ENCODE measurements around the gene PADI2.

PADI2 gene

DNA sequence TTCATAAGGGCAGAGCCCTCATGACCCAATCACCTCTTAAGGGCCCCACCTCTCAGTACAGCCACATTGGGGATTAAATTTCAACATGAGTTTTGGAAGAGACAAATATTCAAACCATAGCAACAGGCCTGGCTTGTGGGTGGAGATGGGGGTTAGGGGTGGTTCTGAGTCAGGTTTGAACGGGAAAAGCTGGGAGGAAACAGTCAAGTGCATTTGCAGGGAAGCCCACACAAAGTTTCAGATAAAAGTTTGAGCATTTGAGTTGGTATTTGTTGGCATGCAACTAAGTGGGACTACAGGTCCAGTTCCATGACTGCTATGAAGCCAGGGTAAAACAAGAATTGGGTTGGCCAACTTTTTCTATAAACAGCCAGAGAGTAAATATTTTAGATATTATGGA lies 21.0 kb upstream of the PADI2 start:
- in situ Hi-C loops (cut with MboI; ENCODE audit: low sequenced_read_pairs), result no loop called here

DNA sequence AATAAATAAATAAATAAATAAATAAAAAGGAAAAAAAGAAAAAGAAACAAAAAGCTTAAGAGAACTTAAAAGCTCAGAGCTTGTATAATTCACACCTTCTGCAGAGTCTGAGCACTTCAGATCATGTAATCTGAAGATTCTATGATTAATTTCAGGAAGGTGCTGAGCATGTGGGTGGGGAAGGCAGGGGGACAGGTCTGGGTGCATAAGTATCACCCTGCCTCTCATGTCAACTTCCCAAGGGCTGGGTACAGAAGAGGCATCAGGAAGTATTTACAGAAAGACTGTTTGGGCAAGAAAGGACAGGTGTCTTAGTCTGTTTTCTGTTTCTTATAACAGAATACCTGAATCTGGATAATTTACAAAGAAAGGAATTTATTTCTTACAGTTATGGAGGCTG lies 20.4 kb upstream of the PADI2 start:
- in situ Hi-C loops (cut with MboI; ENCODE audit: low sequenced_read_pairs), result no loop called here

DNA sequence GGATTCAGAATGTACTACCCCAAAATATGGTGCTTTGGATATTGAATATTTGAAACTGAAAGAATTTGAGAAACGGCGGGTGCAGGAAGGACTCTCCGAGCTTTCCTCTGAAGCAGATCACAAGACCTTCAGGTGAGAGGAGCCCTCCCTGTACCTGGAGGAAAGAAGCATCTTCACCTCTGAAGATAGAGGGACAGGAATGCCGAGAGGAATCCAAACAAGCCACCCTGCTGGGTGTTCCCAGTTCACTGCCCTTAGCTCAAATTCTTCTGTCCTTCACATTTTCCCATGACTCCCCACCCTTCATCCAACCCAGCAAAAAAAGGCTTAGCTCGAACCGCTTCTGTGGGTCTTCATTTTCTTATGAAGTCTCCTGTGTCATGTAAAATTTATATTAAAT lies 18.2 kb upstream of the PADI2 start:
- in situ Hi-C loops (cut with MboI; ENCODE audit: low sequenced_read_pairs), result no loop called here

DNA sequence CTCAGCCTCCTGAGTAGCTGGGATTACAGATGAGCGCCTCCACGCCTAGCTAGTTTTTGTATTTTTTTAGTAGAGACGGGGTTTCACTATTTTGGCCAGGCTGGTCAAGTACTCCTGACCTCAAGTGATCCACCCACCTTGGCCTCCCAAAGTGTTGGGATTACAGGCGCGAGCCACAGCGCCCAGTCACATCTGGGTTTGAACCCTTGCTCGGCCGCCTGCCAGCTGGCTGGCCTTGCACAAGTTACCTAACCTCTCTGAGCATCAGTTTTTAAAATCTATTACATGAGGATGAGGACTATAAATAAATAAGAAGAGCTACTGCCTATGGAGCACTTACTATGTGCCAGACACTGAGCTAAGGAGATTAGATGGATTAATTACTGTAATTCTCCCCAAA lies 17.7 kb upstream of the PADI2 start:
- in situ Hi-C loops (cut with MboI; ENCODE audit: low sequenced_read_pairs), result no loop called here

DNA sequence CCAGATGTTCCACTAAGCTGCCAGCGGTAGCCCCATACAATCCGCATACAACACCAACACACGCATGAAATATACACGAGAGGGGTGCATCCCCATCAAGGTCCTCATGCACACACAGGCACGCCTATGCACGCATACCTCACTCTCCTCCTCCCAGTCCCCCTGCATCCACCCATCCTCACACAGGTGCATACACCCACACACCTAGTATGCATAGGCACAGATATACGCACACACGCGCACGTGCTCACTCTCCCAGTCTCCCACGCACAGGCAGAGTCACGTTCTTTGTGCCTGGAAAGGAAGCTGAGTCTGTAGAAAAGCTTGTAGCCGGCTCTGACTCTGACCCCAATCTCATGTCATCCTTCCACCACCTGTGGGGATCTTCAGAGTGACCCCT lies 16.9 kb upstream of the PADI2 start:
- in situ Hi-C loops (cut with MboI; ENCODE audit: low sequenced_read_pairs), result no loop called here

DNA sequence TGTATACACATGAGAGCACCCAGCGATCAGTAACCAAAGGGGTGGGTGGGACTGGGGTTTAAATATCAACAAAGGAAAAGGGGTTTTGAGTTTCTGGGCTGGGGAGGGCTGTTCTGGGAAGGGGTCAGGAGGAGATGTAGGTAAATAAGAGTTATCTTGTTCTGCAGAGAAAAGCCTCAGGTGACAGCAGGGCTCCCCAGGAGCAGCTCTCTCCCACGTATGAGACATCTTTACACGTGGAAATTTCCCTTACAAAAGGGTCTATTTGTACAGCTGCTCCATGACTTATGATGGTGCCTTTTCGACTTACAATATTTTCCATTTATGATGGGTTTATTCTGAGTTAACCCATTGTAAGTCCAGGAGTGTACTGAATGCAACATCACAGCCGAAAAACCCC lies 16.3 kb upstream of the PADI2 start:
- in situ Hi-C loops (cut with MboI; ENCODE audit: low sequenced_read_pairs), result no loop called here

DNA sequence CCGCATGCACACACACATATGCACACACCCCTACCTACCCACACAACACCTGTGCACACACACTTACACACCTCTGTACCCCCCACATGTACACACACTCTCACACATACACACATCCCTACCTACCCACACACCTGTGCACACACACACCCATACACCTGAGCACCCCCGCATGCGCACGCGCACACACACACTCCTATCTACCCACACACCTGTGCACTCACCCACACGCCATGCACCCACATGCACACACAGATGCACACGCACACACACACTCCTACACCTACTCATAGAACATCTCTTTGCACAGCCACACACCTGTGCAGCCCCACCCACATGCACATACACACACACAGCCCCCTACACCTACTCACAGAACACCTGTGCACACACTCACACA lies 15.5 kb upstream of the PADI2 start:
- in situ Hi-C loops (cut with MboI; ENCODE audit: low sequenced_read_pairs), result no loop called here

DNA sequence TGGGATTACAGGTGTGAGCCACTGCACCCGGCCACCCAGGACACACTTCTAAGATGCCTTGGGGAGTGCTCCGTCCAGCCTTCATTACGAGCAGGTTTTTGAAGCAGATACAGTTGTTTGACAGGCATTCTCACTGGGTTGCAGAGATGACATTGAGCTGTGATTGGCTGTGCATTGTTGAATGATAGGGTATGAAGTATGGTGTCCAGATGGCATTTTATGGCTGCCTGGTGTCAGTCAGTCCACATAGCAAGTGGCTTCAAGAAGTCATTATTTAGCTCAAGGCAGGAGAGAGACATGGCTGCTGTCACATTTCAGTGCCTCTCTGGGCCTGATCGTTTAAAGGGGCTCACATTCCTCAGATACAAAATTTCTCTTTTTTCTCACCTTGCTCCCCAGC lies 14.8 kb upstream of the PADI2 start:
- in situ Hi-C loops (cut with MboI; ENCODE audit: low sequenced_read_pairs), result no loop called here

DNA sequence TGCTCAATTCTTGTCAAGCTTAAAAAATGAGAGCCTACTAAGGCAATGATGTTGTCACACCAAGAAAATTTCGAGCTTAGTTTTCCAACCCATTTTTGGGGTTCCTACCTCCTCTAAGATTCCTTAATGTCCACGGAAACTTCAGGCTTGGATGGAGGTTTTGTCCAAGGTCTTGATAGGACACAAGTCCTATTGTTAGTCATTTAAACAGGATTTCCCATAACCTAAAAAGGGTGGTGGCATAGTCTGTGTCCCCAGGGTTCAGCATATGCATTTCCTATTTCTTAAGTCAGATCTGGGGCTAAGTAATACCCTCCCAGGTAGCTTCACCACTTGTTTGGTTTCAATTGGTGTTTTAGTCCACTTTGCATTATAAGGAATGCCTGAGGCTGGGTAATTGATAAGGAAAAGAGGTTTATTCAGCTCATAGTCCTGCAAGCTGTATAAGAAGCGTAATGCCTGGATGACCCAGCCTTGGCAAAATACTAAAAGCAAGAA lies 10.9 kb upstream of the PADI2 start:
- in situ Hi-C loops (cut with MboI; ENCODE audit: low sequenced_read_pairs), result no loop called here

DNA sequence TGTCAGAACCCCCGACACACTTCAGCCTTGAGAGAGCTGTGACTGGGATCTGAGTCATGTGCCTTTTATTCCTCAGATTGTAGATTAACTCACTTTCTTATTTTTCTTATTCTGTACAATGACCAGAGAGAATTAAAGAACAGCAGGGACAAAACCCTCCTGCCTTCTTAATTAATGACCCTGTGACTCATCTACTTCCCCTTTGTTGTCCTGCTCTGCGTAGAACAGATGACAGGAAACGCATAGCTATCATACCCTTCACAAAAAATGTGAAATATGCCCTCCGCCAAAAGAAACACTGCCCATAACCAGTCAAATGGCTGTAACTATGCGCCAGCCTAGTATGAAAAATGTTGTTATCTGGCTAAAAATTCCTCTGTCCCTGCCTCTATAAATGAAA lies 9.1 kb upstream of the PADI2 start:
- in situ Hi-C loops (cut with MboI; ENCODE audit: low sequenced_read_pairs), result loop anchor here (10.0 kb wide), 1 partner anchor 106 kb away; no protein-coding TSS in a partner anchor

DNA sequence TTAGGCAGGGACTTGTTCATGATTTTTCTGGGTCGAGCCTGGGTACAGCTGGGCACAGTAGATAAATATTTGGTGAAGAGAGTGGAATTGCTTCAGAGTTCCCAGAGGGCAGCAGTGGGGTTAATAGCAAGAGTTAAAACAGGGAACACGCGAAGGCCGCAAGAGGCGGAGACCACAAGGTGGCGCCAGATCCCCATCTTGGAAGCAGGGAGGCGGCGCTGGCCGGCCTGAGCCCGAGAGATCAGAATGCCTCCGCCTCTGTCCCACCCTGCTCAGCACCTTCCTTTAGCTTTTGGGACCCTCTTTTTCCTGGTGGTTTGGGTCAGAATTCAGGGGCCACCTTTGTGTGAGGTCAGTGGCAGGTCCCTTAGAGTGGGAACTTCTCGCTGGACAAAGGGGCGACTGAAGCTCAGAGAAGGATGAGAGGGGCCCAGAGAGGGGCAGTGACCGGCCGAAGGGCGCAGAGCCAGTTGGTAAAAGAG lies 6.5 kb upstream of the PADI2 start:
- in situ Hi-C loops (cut with MboI; ENCODE audit: low sequenced_read_pairs), result loop anchor here (10.0 kb wide), 1 partner anchor 109 kb away; no protein-coding TSS in a partner anchor

DNA sequence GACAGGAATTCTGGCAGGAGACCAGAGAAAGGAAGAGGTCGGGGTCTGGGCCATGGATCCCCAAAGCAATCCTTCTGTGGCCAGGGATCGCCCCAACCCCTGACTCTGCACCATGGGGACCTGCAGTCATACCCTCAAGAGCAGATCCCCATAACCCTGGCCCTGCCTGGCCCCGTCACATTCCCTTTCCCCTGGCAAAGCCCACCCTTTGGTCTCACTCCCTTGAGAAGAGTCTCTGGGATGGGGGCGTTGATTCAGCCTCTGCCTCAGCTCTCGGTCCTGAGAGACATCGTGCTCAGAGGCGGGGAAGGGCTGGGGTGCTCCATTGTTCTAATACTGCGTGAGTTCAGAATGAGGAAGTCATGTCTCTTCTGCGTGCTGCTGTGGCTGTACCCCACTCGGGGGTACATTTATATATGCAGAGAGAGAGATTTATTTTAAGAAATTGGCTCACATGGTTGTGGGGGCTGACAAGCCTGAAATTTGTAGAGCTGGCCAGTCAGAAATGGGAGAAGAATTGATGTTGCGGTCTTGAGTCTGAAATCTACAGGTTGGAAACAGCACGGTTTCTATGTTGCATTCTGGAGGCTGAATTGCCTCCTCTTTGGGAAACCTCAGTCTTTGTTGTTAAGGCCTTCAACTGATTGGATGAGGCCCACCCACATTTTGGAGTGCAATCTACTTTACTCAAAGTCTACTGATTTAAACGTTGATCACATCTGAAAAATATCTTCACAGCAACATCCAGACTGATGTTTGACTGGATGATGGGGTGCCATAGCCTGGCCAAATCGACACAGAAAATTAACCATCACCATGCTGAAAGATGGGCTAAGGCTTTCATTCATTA lies 4.2 kb upstream of the PADI2 start:
- in situ Hi-C loops (cut with MboI; ENCODE audit: low sequenced_read_pairs), result loop anchor here (10.0 kb wide), 1 partner anchor 111 kb away; no protein-coding TSS in a partner anchor

DNA sequence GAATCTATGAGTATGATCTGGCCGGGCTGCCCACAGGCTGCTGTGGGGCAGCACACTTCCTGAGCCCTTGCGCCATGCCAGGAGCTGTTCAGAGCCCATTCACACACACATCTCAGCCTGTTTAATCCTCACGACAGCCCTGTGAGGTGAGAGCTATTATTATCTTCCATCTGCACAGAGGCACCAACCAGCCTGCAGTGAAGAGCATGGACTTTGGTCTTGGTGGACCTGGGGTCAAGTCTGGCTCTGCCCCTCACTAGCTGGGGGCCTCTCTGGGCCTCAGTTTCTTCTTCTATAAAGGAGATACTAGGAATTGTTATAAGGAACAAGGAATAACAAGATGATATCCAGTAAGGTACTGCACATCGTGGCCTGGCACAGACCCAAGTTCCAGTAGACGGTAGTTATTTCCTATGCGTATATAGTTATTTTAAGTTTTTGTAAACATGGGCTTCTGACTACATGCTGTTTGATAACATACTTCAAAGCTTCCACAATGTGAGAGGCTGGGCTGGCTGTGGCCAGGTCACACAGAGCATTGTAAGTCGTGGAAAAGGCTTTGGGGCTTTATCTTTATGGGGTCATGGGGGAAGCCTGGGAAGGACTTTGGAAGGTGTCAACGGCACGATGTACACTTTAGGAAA lies 3.4 kb upstream of the PADI2 start:
- in situ Hi-C loops (cut with MboI; ENCODE audit: low sequenced_read_pairs), result loop anchor here (10.0 kb wide), 1 partner anchor 112 kb away; no protein-coding TSS in a partner anchor

DNA sequence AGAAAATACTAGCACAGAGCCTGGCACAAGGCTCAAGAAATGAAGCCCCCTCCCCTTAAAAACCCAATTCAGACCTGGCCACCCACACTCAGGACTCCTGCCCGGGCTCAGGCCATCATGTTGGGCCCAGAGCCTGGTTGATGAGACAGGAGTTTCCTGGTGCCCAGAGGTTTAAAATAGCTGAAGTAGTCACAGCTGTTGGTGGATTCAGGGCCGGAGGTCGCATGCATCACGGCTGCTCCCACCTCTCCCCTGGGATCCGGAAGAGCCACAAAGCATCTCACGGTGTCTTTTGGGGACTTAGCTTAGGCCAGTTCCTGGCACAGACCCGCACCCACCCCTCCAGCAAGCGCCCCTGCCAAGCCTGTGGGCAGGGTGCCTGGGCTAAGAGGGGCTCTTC lies 2.6 kb upstream of the PADI2 start:
- in situ Hi-C loops (cut with MboI; ENCODE audit: low sequenced_read_pairs), result loop anchor here (10.0 kb wide), 1 partner anchor 113 kb away; no protein-coding TSS in a partner anchor

DNA sequence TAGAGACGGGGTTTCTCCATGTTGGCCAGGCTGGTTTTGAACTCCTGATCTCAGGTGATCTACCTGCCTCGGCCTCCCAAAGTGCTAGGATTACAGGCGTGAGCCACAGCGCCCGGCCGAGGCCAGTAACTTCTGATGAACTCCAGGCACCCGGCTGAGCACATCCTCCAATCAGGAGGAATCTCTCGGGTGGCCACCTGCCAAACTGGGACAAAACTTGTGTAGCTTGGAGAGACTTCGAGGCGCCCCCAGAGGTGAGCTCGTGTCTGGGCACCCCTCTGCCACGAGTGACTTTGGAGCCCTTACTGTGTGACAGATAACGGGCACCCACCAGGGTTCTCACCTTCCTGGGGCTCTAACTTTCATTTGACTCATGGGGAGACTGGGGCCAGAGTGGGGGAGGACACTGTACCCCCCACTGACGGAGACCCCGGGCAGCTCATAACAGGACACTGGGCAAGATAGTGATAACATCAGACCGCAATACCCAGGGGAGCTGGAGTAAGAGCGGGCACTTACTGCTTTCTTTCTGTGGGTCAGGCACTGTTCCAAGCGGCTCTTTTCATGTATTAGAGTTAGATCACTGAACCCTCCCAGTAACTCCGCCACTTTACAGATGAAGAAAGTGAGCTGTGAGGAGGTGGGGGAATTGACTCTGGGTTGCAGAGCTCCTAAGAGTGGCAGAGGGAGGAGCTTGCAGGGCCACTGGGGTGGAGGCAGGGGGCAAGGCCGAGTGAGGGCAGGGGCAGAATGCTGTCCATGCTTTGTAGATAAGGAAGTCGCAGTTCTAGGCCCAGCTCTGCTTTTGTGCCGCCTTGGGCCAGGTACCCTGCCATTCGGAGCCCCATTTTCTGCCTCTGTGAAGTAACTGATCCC lies 1.9 kb upstream of the PADI2 start:
- in situ Hi-C loops (cut with MboI; ENCODE audit: low sequenced_read_pairs), result loop anchor here (10.0 kb wide), 1 partner anchor 114 kb away; no protein-coding TSS in a partner anchor

DNA sequence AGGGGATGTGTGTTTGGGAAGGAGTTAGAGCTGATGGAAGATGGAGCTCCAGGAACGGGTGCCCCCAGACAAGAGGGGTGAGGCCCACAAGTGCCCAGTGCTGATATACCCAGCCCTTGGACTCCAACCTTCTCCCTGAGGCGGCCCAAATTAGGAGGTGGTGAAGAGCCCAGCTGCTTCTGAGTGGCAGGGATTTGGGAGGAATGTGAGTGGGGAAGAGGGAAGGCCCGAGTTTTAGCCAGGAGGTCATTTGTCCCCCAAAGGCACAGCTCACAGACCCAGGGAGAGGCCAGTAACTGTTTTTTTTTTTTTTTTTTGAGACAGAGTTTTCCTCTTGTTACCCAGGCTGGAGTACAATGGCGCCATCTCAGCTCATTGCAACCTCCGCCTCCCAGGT lies 1.2 kb upstream of the PADI2 start:
- in situ Hi-C loops (cut with MboI; ENCODE audit: low sequenced_read_pairs), result loop anchor here (10.0 kb wide), 1 partner anchor 114 kb away; no protein-coding TSS in a partner anchor

DNA sequence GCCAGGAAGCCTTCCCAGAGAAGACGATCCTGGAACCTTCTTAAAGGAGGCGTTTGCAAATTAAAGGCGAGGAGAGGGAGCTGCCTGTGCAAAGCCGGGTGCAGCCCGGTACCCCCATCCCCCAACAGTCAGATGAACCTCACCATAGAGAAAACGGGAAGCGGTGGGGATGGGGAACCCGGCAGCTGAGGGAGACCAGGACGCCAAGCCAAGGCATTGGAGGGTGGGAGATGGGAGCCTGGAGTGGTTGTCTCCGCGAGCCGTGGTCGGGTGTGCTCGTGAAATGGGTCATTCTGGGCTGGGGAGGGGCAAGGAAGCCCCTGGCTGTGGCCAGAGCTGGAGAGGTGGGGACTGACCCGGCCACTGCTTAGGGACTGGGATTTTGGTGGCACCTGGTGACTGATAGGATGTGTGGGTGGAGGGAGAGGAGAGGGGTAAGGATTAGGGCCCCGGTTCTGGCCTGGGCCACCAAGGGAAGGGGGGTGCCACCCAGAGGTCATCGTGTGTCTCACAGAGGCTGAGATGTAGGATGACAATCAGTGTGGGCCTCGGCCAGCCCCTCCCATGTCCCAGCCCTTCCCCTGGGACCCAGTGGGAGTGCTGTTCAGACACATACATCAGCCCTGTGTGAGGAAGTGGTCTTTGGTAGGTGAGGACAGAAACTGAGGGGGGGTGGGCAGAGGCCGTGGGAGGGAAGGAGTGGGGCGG lies 676 bp upstream of the PADI2 start:
- in situ Hi-C loops (cut with MboI; ENCODE audit: low sequenced_read_pairs), result loop anchor here (10.0 kb wide), 1 partner anchor 115 kb away; no protein-coding TSS in a partner anchor

DNA sequence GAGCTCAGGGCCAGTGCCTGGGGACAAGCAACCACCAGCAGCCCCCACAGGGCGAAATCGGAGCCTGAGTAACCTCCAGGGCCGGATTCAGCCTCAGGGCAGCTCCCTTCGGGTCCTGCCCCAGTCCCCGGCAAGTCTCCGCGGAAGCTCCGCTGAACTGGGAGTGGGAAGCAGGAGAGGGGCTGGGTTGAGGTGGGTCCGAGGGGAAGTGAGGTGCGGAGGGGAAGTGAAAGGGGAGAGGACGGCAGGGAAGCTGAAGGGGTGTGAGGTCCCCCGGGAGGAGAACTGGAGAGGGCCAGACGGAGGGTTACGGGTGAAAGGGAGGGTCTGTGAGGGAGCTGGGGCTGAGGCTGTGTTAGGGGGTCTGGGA lies 560 bp downstream of the PADI2 start:
- in situ Hi-C loops (cut with MboI; ENCODE audit: low sequenced_read_pairs), result no loop called here

DNA sequence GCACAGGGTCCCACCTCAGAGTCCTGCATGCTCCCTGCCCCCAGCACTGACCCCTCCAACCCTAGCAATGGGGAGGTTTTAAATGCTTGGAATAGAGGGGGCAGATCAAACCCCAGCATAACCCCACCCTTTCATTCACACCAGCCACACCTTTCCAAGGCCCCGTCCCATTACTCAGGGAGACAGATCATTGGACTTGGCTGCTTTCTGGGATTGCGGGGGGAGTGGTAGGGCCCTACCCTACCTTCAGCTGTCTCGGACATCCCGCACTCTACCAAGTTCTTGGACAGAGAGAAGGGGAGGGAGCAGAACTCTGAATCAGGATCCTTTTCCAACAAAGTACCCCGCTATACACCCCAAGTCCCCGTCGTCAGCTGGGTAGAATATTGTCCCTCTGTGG lies 983 bp downstream of the PADI2 start:
- in situ Hi-C loops (cut with MboI; ENCODE audit: low sequenced_read_pairs), result no loop called here

Data from HL-60/S4 treated with phorbol 12-myristate 13-acetate at 8.2 ng/mL for 4 days and 3 days (cell line).